ENCODE measurements around the gene CDK8.

CDK8 gene

DNA sequence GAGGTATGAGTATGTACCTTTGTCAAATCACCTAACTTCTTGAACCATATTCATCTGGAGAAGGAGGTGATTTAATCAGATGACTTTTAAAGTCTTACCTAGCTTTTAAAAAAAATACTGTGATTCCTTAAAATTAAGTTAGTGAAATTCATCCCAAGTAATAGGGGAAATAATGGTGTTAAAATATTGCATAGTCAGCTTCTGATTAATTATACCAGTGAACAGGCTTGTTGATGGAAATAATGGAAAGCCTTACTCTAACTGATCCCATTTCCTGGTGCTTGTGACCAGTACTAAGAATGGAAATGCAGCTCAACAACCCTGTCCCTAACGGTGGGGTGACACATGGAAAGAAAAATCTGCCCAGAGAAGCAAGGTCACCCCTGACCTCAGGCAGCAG, 130.7 kb downstream of the CDK8 start:
- DNase-seq (ENCODE audit: low spot score): no peak

DNA sequence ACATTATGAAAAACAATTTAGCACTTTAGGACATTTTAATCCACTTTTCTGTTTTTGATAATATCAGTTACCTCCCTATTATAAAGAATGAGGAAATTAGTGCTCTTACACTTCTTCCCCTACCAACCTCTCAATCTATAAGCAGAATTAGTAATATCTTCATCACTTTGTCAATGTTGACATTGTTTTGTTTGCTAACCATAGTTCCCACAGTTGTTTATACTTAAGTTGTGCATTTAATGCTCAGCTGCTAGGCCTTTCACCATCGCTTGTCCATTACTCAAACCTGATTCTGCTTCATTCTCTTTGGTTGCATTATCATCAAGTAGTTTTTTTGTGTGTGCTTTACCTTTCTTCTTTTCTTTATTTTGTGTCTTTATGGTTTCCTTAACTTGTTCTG, 132.1 kb downstream of the CDK8 start:
- DNase-seq (ENCODE audit: low spot score): no peak

DNA sequence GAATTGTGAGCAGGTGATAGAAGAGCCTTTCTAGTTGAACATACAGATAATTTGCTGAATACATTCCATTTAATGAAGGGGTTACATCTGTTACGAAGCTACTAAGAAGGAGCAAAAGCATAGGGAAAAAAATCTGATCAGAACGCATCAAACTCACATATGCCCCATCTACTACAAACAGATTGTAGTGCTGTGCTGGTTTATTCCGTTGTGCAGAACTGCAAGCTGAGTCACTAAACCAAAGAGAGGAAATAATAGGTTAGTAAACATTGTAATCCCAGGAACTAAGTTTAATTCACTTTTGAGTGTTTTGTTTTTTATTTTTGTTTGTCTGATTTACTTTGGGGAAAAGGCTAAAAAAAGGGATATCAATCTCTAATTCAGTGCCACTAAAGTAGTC, 136.3 kb downstream of the CDK8 start:
- DNase-seq (ENCODE audit: low spot score): no peak

DNA sequence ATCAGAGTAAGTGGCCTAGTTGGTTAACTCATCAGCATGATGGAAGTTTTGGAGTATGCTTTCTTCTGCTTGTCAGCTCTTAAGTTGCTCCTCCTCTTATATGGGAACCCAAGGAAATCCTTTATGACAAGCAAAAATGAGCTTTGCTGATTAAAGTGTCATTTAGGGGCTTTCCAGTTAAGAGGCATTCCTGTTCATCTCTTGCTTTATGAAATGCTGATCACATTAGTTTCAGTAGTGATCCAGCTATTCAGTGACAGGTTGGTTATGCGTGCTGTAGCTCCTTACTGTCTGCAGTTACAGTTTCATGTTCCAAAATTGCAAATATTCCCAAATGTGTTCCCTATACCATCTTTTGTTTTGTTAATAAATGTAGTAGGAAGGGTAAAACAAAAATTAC, 146.6 kb downstream of the CDK8 start:
- no peak for DNase-seq (ENCODE audit: low spot score)

DNA sequence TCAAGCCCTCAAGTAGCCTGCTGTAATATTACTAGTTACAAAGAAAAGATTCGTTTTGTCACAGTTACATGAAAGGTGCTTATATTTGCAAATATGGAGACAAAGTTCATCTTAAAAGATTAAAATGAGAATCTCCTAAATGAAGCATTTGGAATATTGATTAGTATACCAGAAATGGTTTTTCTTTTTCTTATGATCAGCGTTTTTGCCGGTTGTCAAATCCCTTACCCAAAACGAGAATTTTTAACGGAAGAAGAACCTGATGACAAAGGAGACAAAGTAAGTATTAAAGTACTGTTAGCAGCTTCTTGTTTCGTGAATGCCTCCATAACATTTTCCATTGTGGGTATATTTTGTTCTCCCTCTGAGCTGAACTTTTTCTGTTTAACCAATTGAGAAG, 147.1 kb downstream of the CDK8 start:
- no peak for DNase-seq (ENCODE audit: low spot score)

DNA sequence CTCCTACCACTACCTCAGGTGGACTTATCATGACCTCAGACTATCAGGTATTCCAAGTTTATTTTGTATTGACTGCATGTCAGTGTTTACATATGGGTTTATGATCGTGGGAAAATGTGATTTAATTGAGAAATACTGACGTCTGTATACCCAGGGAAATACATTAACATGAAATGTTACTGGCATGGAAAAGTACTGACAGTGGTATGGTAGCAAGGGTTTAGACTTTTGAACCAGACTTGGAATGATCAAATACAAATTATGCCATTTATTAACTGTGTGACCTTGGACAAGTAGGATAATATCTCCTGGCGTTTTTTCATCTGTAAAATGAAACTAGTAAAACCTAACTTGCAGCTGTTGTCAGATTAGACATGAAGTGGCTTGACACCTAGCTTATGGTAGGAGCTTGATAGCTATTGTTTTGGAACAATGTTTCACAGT, 147.7 kb downstream of the CDK8 start:
- DNase-seq (ENCODE audit: low spot score): no peak

DNA sequence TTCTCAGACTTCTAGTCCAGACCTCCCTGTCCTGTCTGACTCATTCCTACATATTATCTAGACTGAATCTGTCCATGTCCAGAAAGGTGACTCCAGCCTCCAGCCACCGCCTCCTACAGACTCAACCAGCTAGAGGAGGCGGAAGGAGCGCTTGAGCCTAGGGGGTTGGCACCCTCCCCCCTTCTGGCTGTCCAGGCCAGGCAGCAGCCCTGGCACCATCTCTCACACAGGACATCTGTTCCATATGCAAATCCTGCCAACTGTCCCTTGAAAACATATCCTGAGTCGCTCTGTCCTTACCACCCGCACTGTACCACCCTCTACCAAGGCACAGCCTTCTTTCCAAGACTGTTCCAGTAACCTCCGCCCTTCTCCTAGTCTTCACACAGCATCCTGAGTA, 152.9 kb downstream of the CDK8 start:
- DNase-seq (ENCODE audit: low spot score): no peak

DNA sequence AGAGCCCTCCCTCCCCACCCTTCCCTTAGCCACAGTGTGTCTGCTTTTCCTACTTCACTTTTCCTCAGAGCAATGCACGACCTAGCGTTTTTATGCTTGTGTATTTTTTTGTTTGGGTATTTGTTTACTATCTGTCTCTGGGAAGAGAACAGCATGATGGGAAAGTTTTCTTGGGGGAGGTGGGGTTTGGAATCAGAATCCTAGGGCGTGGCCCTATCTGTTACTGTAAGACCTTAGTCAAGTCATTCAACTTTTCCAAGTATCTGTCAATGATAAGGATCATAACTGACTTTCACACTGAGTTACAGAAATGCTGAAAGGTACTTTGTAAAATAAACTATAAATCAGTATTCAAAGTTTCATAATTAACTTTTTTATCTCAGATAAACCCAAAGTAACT, 157.3 kb downstream of the CDK8 start:
- no peak for DNase-seq (ENCODE audit: low spot score)

DNA sequence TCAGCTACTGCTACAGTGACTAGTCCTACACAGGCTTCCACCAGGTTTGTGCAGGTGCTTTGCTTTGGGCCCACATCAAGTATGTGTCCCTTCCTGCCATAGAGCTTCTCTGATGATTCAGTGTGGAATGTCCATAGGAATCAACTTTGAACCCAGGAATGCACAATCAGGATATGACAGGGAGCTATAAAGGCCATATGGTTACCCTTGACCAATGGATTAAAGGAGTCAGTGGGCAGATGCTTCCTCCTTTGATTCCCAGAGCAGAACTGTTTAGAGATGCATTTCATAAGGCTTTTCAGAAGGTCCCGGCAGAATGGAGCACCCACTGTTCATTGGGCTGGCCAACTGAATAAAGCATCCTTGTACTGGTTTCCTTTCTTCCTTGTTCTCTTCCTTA, 158.3 kb downstream of the CDK8 start:
- DNase-seq (ENCODE audit: low spot score): no peak

DNA sequence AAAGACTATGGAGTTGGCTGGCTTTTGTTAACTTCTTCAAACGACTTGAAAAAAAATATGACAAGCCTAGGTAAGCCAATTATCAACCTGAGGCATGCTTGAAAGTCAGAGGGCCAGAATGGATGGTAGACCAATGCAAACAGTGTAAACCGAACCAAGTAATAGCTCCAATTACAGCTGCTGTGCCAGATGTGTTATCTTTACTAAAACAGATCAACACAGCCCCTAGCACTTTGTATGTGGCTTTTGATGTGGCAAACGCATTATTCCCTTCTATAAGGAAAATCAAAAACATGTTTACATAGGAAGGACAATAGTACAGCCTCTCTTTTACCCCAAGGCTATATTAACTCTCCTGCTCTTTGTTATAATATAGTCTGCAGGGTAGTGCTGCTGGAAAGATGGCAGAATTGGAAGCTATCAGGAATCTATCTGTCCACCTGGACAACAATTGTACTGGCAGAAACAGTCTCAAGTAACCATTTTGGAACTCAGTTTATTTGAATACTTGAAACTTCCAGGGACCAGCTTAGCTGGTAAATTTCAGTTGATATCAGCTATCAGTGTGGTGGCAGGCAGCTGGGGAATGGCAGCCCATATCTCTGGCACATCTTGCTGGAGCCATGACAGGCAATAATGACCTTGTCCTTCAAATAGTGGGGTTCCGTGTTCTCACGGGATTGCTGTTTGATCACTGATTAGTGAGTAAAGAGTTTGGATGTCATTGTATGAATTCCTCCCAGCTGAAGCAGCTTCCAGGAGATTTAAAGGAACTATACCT, 159.2 kb downstream of the CDK8 start:
- no peak for DNase-seq (ENCODE audit: low spot score)

DNA sequence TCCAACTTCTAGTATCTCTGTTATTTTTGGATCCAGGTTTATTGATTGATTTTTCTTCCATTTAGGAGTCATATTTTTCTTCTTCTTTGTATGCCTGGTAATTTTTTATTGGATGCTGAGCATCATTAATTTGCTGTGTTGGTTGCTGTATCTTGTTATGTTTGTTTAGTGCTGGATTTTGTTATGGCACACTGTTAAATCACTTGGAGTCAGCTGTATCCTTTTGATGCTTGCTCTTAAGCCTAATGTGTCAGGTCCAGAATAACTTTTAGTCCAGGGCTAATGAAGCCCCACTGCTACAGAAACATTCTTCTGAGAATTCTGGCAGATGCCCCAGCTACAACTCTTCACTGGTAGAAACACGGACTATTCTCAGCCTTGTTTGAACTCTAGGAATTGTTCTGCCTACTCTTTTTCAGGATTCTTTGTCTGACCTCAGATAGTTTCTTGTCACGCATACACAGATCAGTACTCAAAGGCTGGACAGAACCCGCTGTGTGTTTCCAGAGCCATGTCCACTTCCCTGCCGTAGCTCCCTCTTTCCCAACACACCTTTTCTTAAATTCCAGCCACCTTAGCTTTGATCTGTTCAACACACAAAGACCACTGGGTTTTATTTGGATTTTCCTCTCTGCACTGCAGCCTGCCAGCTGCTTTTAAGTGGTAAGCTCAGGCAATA, 166.5 kb downstream of the CDK8 start:
- DNase-seq (ENCODE audit: low spot score): no peak

DNA sequence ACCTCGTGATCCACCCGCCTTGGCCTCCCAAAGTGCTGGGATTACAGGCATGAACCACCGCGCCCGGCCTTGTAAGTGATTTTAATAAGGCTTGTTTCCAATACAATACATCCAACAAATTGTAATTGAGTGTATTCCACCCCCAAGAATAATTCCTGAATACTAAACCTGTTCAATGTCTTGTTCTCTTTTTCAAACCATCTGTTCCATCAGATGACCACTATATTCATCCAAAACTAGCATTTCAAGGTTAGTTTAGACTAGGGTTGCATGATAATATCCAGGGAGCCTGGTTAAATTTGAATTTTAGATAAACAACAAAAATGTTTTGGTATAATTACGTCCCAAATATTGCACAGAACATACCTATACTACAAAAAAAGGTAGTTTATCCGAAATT, 168.1 kb downstream of the CDK8 start:
- DNase-seq (ENCODE audit: low spot score): no peak

DNA sequence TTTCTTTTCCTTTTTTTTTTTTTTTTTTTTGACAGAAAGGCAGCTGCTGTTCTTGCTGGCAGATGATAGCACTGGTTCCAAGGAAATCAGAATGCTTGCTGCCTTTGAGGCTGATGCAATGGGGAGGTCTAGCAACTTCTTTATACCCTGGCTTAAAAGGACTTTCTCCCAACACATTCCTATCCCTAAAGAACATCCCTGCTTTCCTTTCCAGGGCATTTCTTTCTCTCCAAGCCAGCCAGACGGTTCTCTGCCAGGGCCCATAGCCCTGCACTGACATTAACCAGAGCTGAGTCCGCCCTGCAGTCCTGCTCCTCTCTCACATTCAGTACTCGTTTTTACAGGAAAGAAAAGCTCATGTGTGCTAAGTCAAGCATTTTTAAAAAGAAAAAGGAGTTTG, 169.7 kb downstream of the CDK8 start:
- no peak for DNase-seq (ENCODE audit: low spot score)

DNA sequence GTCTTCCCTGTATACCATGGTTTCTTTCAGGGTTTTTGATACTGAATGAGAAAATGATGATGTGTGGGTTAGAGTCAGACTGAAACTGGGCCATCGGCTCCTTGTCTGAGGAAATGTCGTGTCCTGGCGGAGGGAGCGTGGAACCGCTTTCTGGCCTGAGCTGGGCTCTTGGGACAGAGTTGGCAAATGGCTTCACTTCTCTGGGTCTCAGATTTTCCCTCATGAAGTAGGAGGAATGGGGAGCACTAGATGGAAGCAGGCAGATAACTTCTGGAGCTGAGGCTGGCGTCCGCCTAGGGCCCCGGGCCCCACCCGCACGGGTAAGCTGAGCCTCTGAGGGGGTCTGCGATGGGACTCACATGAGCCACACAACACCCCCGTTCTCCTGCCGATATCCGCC, 170.3 kb downstream of the CDK8 start:
- no peak for DNase-seq (ENCODE audit: low spot score)

DNA sequence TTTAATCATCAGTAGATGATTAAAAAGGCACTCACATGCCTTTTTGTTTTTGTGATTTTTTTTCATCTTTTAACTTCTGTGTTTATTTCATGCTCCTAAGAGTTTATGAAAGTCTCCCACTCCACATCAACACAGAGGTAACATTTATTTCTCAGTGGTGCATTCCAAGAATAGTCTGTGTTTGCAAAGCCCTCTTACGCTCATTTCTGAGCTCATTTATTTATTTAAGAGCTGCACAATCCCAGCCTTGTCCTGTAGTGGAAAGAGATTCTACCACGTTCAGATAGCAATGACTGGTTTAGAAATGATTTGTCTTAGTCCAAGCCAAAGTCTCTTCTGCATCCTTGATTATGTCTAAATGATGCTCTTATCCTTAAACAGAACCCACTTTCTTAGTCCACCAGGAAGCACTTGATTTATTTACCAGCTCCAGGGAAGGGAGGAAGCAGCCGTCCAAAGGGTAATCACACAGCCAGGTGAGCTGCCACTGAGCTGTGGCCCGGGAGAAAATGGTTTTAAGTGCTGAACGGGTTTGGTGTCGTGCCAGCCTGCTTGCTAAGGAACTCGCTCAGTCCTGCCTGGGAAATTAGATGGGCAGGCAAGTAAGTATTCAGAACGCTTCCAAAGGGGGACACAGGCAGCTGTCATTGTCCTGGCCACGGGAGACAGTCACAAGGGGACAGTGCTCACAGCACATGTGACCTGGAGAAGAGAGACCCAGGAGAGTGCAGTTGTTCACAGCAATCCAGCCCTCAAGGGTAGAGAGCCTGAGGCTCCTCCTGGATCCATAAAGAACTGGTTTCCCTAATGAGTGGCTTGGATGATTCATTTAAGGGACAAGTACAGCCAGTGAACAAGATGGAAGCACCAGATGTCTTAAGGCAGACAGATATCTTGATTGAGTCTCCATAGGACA, 171.8 kb downstream of the CDK8 start:
- DNase-seq (ENCODE audit: low spot score): no peak

DNA sequence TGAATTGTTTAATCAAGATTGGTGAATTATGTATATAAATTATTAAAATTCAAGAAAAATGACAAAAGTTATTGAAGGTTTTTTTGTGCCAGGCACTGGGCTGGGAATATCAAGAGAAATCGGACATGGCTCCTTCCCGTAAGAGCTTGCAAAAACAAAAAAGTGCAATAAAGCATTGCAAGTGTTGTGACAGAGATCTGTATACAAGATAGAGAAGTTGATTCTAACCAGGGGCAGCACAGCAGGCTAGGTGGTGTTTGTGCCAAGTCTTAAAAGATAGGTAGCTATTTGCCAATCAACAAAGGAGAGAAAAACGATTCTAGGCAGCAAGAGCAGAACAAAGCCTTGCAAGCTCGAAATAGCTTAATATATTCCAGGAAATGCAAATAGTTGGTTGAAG, 179.8 kb downstream of the CDK8 start:
- no peak for DNase-seq (ENCODE audit: low spot score)

DNA sequence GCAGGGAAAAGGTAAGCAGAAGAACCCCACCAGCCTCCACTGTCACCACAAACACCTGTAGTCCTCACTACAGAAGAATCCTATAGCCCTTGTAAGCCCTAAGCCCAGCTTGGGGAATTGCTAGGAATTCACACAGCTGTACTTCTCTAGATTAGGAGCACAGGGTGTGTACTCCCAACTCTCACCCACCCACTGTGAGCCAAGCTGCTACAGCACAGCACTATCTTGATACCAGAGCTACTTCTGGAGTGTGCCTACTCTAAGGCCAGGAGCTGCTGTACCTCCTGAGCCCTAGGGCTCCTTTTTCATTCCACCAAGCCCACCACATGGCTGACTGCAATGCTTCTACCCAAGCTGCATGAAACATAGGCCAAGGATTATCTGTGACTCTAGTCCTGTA, 181.2 kb downstream of the CDK8 start:
- DNase-seq (ENCODE audit: low spot score): no peak

DNA sequence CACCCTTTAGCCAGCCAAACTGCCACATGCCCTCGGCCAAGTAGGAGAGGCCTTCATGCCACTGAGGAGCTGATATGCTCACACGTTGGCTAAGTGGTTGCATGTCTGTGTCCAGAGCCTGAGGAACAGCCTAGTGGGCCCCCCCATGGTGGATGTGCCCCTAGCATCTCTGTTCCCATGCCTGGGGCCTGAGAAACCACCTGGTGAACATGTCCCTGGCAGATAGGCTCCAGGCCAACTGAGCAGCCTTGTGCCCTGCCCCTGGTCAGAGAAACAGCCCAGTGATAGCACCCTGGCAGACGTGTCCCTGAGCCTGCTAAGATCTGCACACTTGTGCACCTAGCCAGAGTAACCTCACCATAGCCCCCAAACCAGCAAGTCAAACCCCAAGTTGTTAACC, 181.7 kb downstream of the CDK8 start:
- DNase-seq (ENCODE audit: low spot score): no peak

DNA sequence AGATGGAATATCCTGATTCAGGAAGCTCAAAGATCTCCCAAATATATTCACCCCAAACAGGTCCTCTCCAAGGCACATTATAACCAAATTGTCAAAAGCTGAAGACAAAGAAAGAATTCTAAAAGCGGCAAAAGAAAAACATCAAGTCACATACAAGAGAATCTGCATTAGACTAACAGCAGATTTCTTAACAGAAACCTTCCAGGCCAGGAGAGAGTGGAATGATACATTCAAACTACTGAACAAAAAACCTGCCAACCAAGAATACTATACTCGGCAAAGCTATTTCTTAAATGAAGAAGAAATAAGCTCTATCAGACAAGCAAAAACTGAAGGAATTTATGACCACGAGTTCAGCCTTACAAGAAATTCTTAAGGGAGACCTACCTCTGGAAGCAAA, 183.0 kb downstream of the CDK8 start:
- DNase-seq (ENCODE audit: low spot score): no peak

DNA sequence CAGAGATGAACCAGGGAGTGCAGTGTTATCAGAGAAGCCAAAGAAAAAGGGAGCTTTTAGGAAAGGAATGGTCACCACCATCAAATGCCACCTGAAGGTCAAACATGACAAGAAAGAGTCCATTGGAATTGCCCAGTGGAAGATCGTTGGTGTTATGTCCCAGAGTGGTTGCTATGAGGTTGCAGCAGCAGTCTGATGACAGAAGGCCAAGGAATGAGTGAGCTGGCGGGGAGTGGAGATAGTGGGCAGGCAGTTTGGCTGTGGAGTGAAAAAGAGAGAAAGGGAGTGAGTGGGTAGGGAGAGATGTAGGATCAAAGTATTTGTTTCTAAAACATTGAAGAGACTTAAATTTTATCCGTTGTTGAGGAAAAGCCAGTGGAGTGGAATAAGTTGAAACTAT, 186.2 kb downstream of the CDK8 start:
- DNase-seq (ENCODE audit: low spot score): no peak

DNA sequence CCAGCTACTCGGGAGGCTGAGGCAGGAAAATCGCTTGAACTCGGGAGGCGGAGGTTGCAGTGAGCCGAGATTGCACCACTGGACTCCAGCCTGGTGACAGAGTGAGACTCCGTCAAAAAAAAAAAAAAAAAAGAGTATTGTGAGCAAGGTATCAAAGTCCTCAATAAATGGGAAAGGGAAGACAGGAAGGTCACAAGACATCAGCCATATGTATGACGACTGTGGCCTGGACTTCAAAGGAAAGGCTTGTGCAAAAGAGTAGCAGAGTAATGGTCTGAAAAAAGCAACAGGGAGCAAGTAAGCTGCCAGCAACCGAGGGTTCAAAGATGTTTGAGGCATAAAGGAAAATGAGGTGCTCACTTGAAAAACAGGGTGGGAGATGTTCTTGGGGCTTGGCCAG, 187.5 kb downstream of the CDK8 start:
- DNase-seq (ENCODE audit: low spot score): no peak

DNA sequence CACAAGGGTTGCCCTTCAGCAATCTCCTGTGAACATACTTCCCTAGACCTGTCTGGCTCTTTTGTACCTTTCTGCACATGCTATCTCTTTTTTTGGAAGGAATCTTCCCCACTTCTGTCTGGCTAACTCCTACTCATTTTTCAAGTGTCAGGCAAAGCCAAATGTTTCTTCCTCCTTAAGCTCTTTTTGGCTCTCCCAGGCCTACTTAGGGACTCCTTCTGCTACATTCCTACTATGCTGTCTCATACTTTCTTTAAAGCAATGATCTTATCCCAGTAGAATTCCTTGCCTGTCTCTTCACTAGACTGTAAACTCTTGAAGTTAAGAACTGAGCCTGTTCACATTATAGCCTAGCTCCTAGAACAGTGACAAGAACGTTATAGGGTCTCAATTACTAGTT, 188.6 kb downstream of the CDK8 start:
- DNase-seq (ENCODE audit: low spot score): no peak

DNA sequence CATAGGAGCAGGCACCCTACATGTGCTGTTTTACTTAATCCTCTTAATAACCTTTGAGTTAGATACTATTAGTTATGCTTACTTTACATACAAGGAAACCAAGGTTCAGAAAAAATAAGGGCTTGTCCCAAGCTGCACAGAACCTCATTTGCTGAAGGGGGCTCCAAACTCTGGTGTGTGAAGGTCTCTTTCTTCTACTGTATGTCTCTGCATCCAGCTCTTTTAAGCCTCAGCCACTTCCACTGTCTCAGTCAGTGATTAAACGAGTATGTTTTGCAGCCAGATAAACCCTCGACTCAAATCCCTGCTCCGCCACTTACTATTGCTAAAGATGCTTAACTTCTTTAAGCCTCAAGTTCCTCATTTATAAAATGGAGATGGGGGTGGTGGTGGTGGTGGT, 191.2 kb downstream of the CDK8 start:
- no peak for DNase-seq (ENCODE audit: low spot score)

Data from HuH-7.5 (cell line).